DMS53 treated with DMSO at 0.1 percent for 48 hours (cell line): ENCODE results near the gene TMEM98.
"Not testable (repeated sequence)": the region's sequence is repeated elsewhere in the genome, so short reads cannot be mapped to it uniquely, and the experiment has no call there.

Experiments used
- DNase-seq: peaks from one replicate; lab custom pipeline; 2025; ENCODE audit not compliant: unreplicated experiment; lab: John Stamatoyannopoulos, UW

TMEM98 gene, protein sequence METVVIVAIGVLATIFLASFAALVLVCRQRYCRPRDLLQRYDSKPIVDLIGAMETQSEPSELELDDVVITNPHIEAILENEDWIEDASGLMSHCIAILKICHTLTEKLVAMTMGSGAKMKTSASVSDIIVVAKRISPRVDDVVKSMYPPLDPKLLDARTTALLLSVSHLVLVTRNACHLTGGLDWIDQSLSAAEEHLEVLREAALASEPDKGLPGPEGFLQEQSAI

DNA sequence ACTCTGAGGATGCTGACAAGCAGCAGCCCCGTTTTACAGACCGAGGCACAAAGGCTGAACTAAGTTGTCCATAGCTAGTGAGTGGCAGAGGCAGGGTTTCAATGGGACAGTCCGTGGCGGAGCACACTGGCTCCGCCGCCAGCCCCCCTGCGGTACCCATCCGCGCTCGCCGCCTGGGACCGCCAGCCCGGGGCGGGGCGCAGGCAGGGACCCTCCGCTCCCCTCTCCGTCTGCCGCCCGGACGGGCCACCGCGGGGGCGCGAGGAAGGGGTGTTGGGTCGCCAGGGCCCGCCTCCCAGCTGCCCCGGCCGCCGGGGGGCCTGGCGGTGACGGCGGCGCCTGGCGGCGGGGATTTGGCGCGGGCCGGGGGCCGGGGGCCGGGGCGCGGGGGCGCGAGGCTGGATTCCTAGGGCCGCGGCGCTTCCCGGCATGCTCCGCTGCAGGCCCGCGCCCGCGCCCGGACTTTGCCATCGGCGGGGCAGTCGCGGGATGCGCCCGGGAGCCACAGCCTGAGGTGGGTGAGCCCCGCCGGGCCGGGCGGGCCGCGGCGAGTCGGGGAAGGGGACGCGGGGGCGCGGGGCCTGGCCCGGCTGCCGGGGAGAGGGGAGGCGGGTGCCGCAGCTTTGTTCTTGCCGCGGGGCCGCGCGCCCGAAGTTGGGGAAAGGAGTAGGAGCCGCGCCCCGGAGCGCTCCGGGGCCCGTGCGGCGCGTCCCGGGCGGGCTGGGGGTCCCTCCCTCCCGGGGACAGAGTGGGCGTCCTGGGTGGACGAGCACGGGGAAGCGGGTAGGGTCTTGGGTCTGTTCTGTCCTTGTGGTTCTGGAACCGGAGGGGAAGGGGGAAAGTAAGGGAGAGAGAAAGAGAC is at the start of gene TMEM98:
TMEM98 (plus strand) TSS at position 430 of the 862 bp plus-strand sequence. CDS start 3,376 bp downstream, outside the sequence.
- DNase-seq: no peak

DNA sequence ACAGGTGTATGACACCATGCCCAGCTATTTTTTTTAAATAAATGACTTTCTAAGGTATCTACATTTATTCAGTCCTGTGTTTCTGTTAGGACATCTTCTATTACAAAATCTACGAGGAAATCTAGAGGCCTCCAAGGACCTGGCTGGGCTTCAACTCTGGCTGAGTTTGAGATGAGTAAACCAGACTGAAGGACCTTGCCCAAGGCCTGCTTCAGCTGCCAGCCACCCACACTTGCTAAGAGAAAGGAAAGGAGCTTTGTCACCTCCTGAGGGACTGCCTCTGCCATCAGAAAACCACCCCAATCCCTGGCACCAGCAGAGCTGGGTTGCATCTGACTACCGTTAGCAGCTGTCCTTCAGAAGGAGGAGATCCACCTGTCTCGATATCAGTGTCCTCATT is 49.7 kb upstream of the TMEM98 start:
- no peak for DNase-seq

DNA sequence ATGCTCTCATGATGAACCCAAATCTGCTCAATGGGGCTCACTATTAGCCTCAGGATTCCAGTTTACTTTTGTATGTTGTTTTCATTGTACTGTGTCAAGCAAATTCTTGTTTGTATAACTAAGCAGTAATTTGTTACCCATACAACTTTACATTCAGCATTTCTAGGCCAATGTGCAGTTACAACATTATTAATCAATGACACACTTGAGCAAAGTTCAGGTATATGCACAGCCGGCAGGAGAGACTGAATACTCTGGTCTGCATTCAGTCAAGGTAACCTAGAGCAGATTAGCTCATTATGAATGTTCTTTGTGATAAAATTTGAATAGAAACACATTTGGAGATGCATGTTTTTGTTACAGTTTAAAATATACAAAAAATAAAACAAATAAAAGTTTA is 48.8 kb upstream of the TMEM98 start:
- DNase-seq: no peak

DNA sequence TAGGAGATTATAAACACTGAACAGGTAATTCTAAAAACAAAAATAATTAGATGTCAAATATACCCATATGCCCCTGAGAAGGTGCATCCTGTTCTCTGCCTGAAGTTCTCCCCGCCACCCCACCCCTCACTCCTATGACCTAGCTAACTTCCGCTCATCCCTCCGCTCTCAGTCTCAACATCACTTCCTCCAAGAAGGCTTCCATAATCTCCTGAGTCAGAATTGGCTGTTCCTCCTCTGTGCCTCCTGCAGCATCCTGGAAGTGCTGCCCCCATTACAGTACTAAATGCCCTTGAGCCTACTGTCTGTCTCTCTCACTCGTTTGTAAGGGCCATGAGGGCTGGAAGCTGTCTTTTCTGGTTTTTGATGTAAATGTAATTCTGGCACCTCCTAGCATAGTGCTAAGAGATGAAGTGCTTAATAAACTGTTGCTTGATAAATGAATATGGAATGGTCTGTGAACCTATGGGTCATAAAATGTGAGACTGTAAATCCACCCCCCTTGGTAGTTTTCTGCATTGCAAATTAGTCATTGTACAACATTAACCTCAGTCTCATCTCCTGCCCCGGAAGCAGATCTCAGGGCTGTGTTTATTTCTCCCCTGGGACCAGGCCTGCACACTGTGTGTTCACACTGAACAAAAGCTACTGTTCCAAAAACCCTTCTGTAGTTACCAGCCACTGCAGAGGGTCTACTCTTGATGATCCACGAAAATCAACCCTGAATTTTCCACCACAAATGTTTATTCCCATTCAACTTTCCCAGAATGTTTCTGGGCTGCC is 47.1 kb upstream of the TMEM98 start:
- no peak for DNase-seq

DNA sequence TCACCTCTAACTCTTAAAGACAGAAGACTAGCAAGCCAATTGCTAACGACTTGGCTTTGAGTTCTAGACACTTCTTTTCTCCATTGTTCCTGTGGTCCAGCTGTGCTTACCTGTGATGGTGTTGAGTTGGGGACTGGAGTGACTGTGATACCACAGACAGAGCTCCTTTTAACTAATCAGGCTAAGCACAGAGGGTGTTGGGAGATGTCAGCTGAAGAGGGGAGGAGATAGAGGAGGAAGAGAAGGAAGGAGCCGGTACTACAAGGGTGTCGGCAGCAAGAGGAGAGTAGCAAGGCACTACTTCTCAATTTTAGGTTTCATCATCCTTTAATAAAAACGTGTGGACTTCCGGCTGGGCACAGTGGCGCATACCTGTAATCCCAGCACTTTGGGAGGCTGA is 45.9 kb upstream of the TMEM98 start:
- DNase-seq: no peak

DNA sequence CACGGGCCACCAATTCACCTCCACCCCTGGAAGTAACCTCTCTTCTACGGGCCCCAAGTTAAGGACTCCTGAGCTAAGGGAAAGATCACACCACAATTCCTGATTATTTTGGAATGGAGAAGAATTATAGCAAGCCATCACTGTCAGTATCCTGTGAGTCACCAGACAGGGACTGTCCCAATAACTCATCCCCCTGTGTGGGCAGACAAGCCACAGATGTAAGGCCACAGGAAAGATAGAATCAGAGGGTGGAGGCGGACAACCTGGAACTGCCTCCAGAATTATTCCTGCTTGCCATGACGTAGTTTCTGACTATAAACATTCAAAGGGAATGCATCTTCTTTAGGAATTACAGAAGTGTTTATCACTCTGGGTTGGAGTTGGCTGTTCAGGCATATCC is 45.2 kb upstream of the TMEM98 start:
- DNase-seq: no peak

DNA sequence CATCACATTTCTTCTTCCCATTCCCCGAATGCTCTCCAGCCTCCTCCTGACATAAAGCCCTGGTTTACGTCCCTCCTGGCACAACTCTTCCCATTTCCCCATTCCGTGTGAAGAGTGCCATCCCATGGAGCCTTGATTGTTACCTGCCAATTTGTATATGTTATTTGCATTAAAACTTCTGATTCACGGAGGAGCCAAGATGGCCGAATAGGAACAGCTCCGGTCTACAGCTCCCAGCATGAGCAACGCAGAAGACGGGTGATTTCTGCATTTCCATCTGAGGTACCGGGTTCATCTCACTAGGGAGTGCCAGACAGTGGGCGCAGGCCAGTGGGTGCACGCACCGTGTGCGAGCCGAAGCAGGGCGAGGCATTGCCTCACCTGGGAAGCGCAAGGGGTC is 41.0 kb upstream of the TMEM98 start:
- DNase-seq: not testable (repeated sequence)

DNA sequence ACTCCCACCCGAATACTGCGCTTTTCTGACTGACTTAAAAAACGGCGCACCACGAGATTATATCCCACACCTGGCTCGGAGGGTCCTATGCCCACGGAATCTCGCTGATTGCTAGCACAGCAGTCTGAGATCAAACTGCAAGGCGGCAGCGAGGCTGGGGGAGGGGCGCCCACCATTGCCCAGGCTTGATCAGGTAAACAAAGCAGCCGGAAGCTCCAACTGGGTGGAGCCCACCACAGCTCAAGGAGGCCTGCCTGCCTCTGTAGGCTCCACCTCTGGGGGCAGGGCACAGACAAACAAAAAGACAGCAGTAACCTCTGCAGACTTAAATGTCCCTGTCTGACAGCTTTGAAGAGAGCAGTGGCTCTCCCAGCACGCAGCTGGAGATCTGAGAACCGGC is 40.5 kb upstream of the TMEM98 start:
- not testable (repeated sequence) for DNase-seq

DNA sequence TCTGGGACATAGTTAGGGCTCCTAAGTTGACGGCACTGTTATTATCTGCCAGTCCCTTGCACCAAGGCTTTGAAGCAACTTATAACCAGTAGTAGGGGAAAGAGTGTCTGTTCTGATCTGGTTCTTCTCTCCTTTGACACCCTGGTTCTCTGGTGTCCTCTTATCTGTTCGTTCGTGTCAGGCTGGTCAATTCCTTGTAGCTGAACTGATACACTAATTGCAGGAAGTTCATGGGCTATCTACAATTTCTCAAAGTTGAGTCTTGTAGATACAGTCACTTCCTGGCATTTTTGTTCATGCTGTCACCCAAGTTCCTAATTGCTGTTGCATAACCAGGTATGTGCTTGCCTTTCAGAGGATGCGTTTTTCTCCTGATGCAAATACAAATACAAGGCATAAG is 33.7 kb upstream of the TMEM98 start:
- no peak for DNase-seq

DNA sequence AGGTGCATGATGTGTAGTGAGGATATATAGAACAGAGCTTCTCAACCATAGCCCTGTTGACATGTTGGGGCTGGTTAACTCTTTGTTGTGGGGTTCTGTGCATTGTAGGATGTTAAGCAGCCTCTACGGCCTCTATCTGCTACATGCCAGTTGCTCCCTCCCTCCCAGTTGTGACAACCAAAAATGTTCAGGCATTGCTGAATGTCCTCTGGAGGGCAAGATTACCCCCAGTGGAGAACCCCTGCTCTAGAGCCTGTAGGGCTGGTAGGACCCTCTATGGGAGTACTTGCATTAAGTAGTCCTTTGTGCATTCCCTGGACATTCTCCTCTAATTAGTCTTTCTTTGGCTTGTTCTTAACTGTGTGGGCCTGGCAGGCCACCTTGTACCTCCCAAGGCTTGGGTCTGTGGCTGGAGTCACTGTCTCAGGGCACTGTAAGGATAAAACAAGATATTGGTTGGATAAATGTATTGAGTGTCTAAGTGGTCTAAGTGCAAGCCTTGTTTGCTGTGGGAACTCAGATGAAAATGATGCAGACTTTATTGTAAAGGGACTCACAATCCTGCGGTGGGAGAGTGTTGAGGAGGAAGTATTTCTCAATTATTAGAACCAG is 31.2 kb upstream of the TMEM98 start:
- no peak for DNase-seq

DNA sequence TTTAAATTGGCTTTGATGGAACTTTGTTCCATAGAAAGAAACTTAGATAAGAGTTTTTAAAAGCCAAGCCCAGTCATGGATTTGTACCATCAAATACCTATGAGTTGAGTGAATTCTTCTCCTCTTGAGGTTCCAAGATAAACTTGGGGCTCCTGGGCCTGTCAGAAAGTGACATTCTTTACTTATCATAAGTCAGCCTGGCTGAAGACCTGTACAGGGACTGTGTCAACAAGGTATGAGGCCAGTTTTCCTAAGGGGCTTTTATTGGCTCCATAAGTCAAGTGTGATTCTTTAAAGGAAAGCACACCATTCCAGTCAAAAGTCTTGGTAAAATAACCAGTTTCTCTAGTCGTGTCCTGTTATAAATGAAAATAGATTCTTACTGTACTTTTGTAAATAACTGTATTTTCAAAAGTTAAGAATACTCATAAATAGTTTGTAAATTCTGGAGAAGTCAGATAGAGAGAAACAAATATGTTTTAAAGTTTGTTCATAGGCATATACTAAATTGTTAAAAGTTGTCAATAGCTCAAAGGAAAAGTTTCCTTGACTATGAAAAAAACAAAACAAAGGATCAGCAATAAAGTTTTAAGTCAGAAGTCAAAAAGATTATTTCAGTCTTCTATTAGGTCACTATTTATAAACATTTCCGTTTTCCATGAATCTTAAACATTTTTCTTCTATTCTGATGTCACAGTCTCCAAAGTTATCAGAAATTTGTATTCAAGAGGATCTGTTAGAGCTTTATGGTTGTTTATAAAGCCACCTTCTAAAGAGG is 28.5 kb upstream of the TMEM98 start:
- DNase-seq: no peak

DNA sequence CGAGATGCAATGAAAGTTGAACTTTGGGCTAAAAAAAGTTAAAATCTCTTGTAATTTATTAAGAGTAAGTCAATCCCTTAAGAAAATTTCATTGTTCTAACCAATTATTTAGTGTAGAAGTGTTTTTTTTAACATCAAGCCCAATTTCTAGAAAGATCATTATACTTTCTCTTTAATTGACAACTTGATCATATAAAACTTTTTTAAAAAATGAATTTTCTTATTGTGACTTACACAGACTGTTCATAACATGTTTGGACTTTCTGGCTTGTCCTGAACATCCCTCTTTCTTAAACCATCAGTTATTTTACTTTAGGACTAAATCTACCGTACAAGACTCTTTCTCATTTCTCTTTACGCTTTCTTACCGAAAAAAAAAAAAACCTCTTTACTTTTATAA is 26.2 kb upstream of the TMEM98 start:
- DNase-seq: no peak

DNA sequence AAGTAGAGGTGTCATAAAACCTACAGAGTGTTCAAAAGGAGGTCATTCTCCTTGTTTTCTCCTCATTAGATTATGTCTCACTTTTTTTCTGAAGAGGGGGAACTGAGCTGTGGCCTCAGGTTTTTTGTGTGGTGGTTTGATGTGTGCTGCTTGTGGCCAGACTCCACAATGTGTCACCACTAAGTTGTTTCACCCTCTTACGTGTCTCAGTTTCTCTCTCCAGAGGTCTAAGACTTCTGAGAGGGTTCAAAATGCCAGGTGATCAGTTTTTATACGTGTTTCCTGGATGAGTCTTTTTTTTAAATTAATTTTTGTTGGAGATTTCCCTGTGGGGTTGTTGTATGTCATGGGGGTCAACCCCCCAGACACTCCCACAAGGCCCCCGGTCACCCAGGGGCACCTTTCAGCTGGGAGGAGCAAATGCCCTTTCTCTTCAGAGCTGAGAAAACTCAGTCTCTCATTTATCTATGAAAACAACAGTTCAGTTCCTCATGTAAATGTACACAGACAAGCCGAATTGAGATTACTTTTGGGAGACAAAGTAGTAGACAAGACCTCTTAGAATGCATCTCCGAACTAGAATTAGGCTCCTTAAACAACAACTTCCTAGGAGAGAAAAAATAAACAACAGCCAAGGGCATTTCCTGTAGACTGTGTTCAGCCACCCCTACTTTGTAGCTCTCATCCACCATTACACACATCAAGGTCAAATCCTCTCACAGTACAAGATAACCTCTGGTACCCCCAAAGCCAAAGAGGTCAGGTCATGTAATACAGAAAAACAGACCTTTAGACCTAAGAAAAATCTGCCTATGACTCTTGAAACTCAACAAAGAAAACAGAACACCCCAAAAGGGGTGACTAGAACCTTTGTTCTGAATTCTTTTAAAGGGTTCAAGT is 23.9 kb upstream of the TMEM98 start:
- DNase-seq: no peak

DNA sequence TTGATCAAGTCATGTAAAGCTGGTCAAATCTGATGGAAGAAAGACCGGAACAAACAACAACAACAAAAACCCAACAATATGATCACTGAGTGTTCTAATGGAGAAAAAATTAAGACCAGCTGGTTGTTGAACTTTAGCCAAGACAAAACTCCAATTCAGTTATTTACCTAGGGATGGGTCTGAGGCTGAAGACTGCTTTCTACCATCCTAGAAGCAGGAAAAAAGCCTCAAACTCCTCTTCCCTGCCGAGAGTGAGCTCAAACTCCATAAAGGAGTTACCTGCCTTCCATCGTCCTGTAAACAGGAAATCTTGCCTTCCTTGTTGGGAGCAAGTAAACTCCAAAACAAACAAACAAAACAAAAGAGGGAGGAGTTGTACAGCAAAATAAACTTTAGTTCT is 23.1 kb upstream of the TMEM98 start:
- DNase-seq: no peak

DNA sequence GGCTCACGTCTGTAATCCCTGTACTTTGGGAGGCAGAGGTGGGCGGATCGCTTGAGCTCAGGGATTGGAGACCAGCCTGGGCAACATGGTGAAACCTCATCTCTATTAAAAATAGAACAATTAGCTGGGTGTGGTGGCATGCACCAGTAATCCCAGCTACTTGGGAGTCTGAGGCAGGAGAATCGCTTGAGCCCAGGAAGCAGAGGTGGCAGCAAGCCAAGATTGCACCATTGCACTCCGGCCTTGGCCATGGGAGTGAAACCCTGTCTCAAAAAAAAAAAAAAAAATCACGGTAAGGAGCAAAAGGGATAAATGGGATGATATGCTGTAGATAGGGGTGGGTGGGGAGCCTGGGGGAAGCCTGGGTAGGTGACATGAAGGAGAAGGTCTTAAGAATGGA is 20.4 kb upstream of the TMEM98 start:
- no peak for DNase-seq

DNA sequence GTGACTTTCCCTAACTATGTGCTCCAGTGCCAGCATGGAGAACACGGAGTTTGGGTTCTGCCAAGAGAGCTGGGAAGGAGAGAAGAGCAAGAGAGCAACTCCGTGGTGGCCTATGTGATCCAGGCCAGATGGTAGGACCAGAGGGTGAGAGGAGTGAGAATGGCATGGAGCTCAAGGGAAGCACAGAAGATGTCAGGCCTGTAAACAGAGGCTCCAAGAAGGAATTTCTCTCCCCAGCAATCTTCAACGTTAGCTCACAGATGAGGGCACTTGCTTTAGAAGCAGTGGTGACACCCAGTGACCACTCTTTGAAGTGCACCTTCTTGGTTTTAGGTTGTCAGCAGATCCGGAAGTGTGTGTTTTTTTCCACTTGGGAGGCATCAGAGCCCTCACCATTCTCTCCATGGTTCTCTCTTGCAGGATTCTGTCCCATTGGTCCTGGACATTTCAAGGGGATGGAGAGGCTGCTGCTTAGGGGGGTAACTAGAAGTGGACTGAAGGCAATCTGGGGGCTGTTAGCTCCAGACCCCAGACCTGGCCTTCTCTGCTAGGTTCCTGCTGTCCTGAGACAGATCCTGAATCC is 18.1 kb upstream of the TMEM98 start:
- peak; percentile 56 for DNase-seq

DNA sequence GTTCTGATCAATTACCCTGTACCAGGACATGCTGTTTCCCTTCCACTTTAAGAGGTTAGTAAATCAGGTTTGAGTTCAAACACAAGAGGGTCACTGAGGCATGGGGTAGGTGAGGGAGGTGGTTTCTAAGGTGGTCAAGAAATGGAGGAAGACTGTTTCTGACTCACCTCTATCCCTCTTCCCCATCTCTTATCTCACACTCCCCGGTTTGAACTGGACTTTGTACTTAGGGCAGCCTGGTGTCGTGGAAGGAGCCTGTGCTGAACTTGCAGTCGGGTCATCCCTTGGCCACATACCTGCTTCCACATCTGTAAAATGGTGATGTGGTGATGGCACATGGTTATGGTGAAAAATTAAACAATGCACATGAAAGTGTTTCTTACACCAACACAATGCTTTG is 17.2 kb upstream of the TMEM98 start:
- DNase-seq: no peak

DNA sequence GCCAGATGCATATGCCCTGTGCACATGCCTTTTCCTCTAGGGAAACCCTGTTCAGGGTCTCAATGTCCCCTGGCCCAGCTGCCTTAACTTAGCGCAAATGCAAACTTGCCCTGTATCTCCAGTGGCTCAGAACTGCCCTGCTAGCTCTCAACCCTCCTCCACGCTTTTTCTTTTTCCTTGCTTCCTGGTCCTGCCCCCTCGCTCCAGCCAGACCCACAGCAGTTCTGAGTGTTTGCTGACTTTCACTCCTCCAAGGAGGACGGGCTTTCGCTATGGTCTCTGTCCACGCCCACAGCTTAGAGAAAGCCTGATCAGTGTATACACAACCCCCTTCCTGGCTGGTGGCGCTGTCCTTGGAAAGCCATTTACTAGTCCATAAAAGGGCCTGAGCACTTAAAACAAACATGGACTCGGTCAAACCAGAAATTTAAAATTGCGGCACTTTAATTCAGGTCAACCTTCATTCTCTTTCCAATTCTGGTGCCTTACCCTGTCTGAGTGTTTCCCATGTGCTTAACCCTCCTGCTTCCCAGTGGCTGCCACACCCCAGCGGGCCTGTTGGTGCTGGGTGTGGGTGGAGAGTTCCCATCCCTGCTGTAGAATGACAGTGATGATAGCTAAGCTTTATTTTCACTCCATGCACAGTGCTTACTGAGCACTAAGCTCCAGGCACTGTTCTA is 15.6 kb upstream of the TMEM98 start:
- peak; percentile 21 for DNase-seq

DNA sequence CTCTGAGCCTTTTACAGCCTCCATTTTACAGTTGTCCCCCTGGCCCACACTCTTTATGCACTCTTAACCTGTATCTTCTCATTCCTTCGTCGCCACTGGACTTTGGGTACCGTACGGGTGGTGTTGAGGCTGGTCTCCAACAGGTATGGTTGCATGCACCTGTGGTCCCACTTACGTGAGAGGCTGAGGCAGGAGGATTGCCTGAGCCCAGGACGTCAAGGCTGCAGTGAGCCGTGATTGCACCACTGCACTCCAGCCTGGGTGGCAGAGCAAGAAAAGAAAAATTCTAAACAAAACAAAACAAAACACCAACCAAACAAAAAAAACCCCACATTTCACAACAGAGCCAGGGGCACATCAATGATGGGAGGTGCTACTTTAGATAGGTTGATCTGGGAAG is 14.4 kb upstream of the TMEM98 start:
- DNase-seq: no peak
